Testis (tissue), 3 donors: ENCODE measurements around the gene MPP4. TPM values are rescaled to one million over a fixed set of nuclear protein-coding genes. Genes with fewer than 3 reads are reported as not detected.

Experiments
- DNase-seq: peaks from one replicate; pipeline ENCODE4 v3.0.0-alpha.2; 2019
- H3K27ac ChIP-seq, 2 donors: fragments of 200-600 bp; sonication (generic); one replicate each; pipeline ENCODE4 v1.5.1; 2019
- H3K27me3 ChIP-seq: fragments of 200-600 bp; sonication (generic); one replicate; pipeline ENCODE4 v1.5.1; 2019
- H3K36me3 ChIP-seq: fragments of 200-600 bp; sonication (generic); one replicate; pipeline ENCODE4 v1.5.1; 2017; ENCODE audit warnings: low read depth; ENCODE audit errors: missing control alignments
- H3K4me1 ChIP-seq: fragments of 200-600 bp; sonication (generic); one replicate; pipeline ENCODE4 v1.5.1; 2019
- H3K4me3 ChIP-seq, 2 donors: fragments of 200-600 bp; sonication (generic); one replicate each; pipeline ENCODE4 v1.5.1; 2017 to 2019
- H3K9me3 ChIP-seq: fragments of 200-600 bp; sonication (generic); one replicate; pipeline ENCODE4 v1.5.1; 2017
- POLR2A ChIP-seq: fragments of 450-650 bp; IDR thresholded peaks from one replicate; pipeline ENCODE4 v1.6.1; 2017; ENCODE audit warnings: antibody characterized with exemption, mild to moderate bottlenecking, moderate library complexity
- WGBS, 2 donors: methylation state at CpG; one replicate each; pipeline ENCODE4 v1.1.5; 2018; 5-methylcytosine and 5-hydroxymethylcytosine counted together
- intact Hi-C: fragments of 100-400 bp; cut with DNase I; formaldehyde crosslinking; loops from one replicate; pipeline ENCODE4 v1.15.1; 2023; ENCODE audit warnings: low total_unique reads
- polyA plus RNA-seq: library from polyadenylated mRNA; stranded (reverse); fragments of 350-450 nt; fragmentation: Illumina TruSeq; extraction: RNeasy Lipid Tissue Mini Kit (QIAGEN cat#74804); gene quantifications from one replicate; pipeline ENCODE4 v1.2.3, GENCODE V29; 2014; ENCODE audit warnings: low read depth, low replicate concordance; ENCODE audit not compliant: insufficient read depth
- small RNA-seq, 2 donors: library from RNA; depleted of rRNA; stranded (forward); fragments of <200 nt; gene quantifications; one replicate each; pipeline ENCODE3, GENCODE V24; 2016
- total RNA-seq, 2 donors: library from RNA; depleted of rRNA; stranded (reverse); fragments of >200 nt; gene quantifications; one replicate each; pipeline ENCODE4 v1.2.3, GENCODE V29; 2016
- TF ChIP-seq, protein P1 (sequence below), 3 experiments: fragments of 450-650 bp in 2 of 3; fragments of 200-600 bp in 1 of 3; sonication (generic) in 1 of 3; IDR thresholded peaks; one replicate each; pipeline ENCODE4 v1.5.1; 2016 to 2019; ENCODE audit warnings: antibody characterized with exemption in 3 of 3, mild to moderate bottlenecking in 2 of 3, moderate library complexity in 1 of 3

Gene MPP4
- total and polyA plus RNA-seq, 3 donors from 2014 or later: 0.28 TPM; not detected in 2

- no peak for DNase-seq
- intact Hi-C loops: no loop called here
- H3K9me3 ChIP-seq: no peaks in the 10 kb centered on the region
- no peaks in the 10 kb centered on the region for H3K36me3 ChIP-seq
- H3K27me3 ChIP-seq: no peaks in the 10 kb centered on the region
- no peak overlapping the region for H3K4me3 ChIP-seq
- H3K27ac ChIP-seq: no peak overlapping the region
- TF ChIP-seq, protein P1, sequence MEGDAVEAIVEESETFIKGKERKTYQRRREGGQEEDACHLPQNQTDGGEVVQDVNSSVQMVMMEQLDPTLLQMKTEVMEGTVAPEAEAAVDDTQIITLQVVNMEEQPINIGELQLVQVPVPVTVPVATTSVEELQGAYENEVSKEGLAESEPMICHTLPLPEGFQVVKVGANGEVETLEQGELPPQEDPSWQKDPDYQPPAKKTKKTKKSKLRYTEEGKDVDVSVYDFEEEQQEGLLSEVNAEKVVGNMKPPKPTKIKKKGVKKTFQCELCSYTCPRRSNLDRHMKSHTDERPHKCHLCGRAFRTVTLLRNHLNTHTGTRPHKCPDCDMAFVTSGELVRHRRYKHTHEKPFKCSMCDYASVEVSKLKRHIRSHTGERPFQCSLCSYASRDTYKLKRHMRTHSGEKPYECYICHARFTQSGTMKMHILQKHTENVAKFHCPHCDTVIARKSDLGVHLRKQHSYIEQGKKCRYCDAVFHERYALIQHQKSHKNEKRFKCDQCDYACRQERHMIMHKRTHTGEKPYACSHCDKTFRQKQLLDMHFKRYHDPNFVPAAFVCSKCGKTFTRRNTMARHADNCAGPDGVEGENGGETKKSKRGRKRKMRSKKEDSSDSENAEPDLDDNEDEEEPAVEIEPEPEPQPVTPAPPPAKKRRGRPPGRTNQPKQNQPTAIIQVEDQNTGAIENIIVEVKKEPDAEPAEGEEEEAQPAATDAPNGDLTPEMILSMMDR (IDR thresholded peaks at IDR 0.05): no peak
- TF ChIP-seq POLR2A: no peak
- 54 to 70% methylated on average over 8 of the region's 8 CpGs for WGBS, 2 donors
- H3K4me1 ChIP-seq: no peaks in the 10 kb centered on the region
These were observed 101.0 kb downstream of the MPP4 start for GRCh38 chr2:201597397-201597796.

Small RNAs within 50 kb of the gene (small RNA-seq; reads per million reads assigned to genes)
- 0 reads per million in 2 donors for gene RNU6-651P

Other genes with a start within 250 kb of the MPP4 start
- 10 to 100 TPM; 15.7 to 16.7 TPM for gene TRAK2, start 247.2 kb downstream of the MPP4 start, total RNA-seq
- 13.7 TPM for gene TRAK2, start 247.2 kb downstream of the MPP4 start, polyA plus RNA-seq
- 10 to 100 TPM; 30.5 to 33.2 TPM for gene STRADB, start 246.9 kb downstream of the MPP4 start, total RNA-seq
- gene STRADB, start 246.9 kb downstream of the MPP4 start, polyA plus RNA-seq: 29.9 TPM
- gene TMEM237, start 55.1 kb downstream of the MPP4 start, total RNA-seq: 10 to 100 TPM; 23.0 to 25.8 TPM
- gene TMEM237, start 55.1 kb downstream of the MPP4 start, polyA plus RNA-seq: 21.3 TPM
- 10 to 100 TPM; 17.0 to 19.2 TPM for gene ALS2, start 82.3 kb upstream of the MPP4 start, total RNA-seq
- gene ALS2, start 82.3 kb upstream of the MPP4 start, polyA plus RNA-seq: 14.0 TPM
- 1 to 10 TPM; 1.8 to 6.3 TPM for gene CDK15, start 107.9 kb upstream of the MPP4 start, total RNA-seq
- 5.6 TPM for gene CDK15, start 107.9 kb upstream of the MPP4 start, polyA plus RNA-seq